Muscle of leg (tissue), 11 donors: ENCODE measurements around the gene PPP2R3A. TPM values are rescaled to one million over a fixed set of nuclear protein-coding genes. Genes with fewer than 3 reads are reported as not detected.

ENCODE experiments used
- DNase-seq: peaks from one replicate; pipeline ENCODE4 v3.0.0; 2013
- H3K27ac ChIP-seq: one replicate; pipeline ENCODE4 v1.5.1; 2013; ENCODE audit warnings: mild to moderate bottlenecking, low read length, control low read depth
- H3K27me3 ChIP-seq: one replicate; pipeline ENCODE4 v1.6.1; 2013; ENCODE audit warnings: low read length; ENCODE audit not compliant: control insufficient read depth, insufficient read depth
- H3K36me3 ChIP-seq: one replicate; pipeline ENCODE4 v1.6.1; 2013; ENCODE audit warnings: low read length; ENCODE audit not compliant: control insufficient read depth, insufficient read depth
- H3K4me1 ChIP-seq: one replicate; pipeline ENCODE4 v1.6.1; 2013; ENCODE audit warnings: low read length; ENCODE audit not compliant: control insufficient read depth, insufficient read depth
- H3K4me3 ChIP-seq: one replicate; pipeline ENCODE4 v1.5.1; 2013; ENCODE audit warnings: low read length, control low read depth
- H3K9me3 ChIP-seq: replicated peaks from 2 replicates; pipeline ENCODE4 v1.6.1; 2013; ENCODE audit warnings: low read depth, low read length; ENCODE audit not compliant: control insufficient read depth
- WGBS: methylation state at CpG from one replicate; pipeline ENCODE4 v1.1.5; 2013; ENCODE audit warnings: missing lambda C conversion rate; ENCODE audit not compliant: insufficient coverage; 5-methylcytosine and 5-hydroxymethylcytosine counted together
- polyA plus RNA-seq, 8 donors: library from polyadenylated mRNA; unstranded; fragments of 120-200 nt; gene quantifications; one replicate each; pipeline versions ENCODE4 v1.2.1 to v1.2.3, GENCODE V29; 2013; ENCODE audit warnings: inconsistent platforms in 1 of 8, low replicate concordance in 1 of 8; ENCODE audit not compliant: insufficient read length in 8 of 8, insufficient read depth in 1 of 8
- total RNA-seq: library from RNA; stranded (reverse); fragments of 120-200 nt; gene quantifications from one replicate; pipeline ENCODE4 v1.2.4, GENCODE V29; 2013

PPP2R3A gene
- total and polyA plus RNA-seq, 9 donors = 29.9 to 64.6 (median 48.2) TPM

DNA sequence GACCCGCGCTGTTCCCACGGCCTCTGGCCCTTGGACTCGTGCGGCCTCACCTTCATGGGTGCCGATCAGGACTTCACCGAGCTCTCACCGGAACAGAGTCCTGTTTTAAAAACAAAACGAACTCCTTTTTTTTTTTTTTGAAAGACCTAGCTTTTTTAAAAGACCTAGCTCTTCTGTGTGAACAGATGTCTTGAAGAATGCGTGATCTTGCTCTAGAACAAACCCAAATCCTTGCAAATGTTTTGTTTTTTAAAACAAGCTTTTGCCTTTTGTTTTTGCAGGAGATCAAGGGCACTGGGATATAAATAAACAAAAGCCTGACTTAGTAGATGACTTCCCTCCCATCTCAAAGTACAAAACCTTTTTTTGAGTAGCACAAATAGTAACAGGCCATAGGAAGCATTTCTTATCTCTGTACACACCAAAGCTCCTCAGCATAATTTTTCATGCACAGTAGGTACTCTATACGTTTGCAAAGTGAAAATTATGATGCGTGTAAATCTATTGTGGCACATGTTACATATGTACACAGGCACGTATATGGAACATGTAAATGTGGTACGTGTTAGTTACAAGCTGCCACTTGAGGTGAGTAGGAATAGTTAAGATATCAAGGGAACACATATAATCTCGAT, 231.7 kb downstream of the PPP2R3A start:
- Histone ChIP-seq H3K4me1 (peaks cover 3% of the 10 kb centered on the region), H3K4me3 (peak overlapping the region; percentile 86), H3K27ac (peak overlapping the region; percentile 99), H3K9me3 (no peaks in the 10 kb centered on the region), H3K27me3 (no peaks in the 10 kb centered on the region), H3K36me3 (no peaks in the 10 kb centered on the region)
- 0% methylated on average over 5 of the region's 15 CpGs for WGBS
- no peak for DNase-seq

Other genes starting within 250 kb of the PPP2R3A start
- gene MSL2, start 230.6 kb downstream of the PPP2R3A start, total RNA-seq = 16.0 TPM
- gene MSL2, start 230.6 kb downstream of the PPP2R3A start, polyA plus RNA-seq = 10 to 100 TPM; 19.1 to 34.7 (median 24.8) TPM